Stimulated activated effector memory CD8-positive, alpha-beta T cell treated with anti-CD3 and anti-CD28 coated beads, Interleukin-12 subunit alpha, Interleukin-12 subunit beta, amount 100 ng/mL, for 72 hours (primary cell): ENCODE data around the gene CLIC4.

Experiments used
- ATAC-seq: fragments of 150-1000 bp; cut with Tn5 transposase; 2 replicates; pipeline ENCODE4 v1.10.0; 2021
- DNase-seq, 2 donors: peaks; one replicate each; pipeline ENCODE4 v3.0.0; 2021 to 2022; ENCODE audit warnings: low spot score in 2 of 2
- H3K27ac Mint-ChIP-seq: one replicate; pipeline ENCODE4 v1.8.0; 2022; ENCODE audit warnings: mild to moderate bottlenecking, mixed read lengths
- H3K36me3 Mint-ChIP-seq: one replicate; pipeline ENCODE4 v1.8.0; 2022; ENCODE audit warnings: mild to moderate bottlenecking, mixed read lengths
- H3K4me1 Mint-ChIP-seq: one replicate; pipeline ENCODE4 v1.8.0; 2022; ENCODE audit warnings: mixed read lengths
- H3K4me3 Mint-ChIP-seq: one replicate; pipeline ENCODE4 v1.8.0; 2022; ENCODE audit warnings: mild to moderate bottlenecking, mixed read lengths
- H3K9me3 Mint-ChIP-seq: one replicate; pipeline ENCODE4 v1.8.0; 2022; ENCODE audit warnings: mixed read lengths

CLIC4 gene

GRCh38 chr1:24861821-24862727 lies 116.8 kb downstream of the CLIC4 start:
- H3K27ac Mint-ChIP-seq = no peak overlapping the region
- H3K4me1 Mint-ChIP-seq = peaks cover 35% of the 10 kb centered on the region
- ATAC-seq = no peak
- DNase-seq = peak in 1 of 2 donors; percentile 39
- no peaks in the 10 kb centered on the region for H3K9me3 Mint-ChIP-seq
- no peaks in the 10 kb centered on the region for H3K36me3 Mint-ChIP-seq
- H3K4me3 Mint-ChIP-seq = no peak overlapping the region

GRCh38 chr1:24862775-24863483 lies 117.7 kb downstream of the CLIC4 start:
- peaks cover 29% of the 10 kb centered on the region for H3K4me1 Mint-ChIP-seq
- H3K27ac Mint-ChIP-seq = peak overlapping the region; percentile 50
- H3K9me3 Mint-ChIP-seq = no peaks in the 10 kb centered on the region
- H3K36me3 Mint-ChIP-seq = no peaks in the 10 kb centered on the region
- peak in 1 of 2 donors; percentile 47 for DNase-seq
- no peak overlapping the region for H3K4me3 Mint-ChIP-seq
- ATAC-seq = no peak

- H3K27ac Mint-ChIP-seq = no peak overlapping the region
- peaks cover 26% of the 10 kb centered on the region for H3K4me1 Mint-ChIP-seq
- no peak overlapping the region for H3K4me3 Mint-ChIP-seq
- no peaks in the 10 kb centered on the region for H3K36me3 Mint-ChIP-seq
- no peaks in the 10 kb centered on the region for H3K9me3 Mint-ChIP-seq
- DNase-seq (peak in 1 of 2 donors; percentile 18), ATAC-seq (no peak)
These were observed 119.1 kb downstream of the CLIC4 start for GRCh38 chr1:24864370-24864777.

GRCh38 chr1:24865168-24865567 lies 119.9 kb downstream of the CLIC4 start:
- H3K27ac Mint-ChIP-seq = no peak overlapping the region
- ATAC-seq (no peak), DNase-seq (peak in 1 of 2 donors; percentile 10)
- H3K36me3 Mint-ChIP-seq = no peaks in the 10 kb centered on the region
- H3K9me3 Mint-ChIP-seq = no peaks in the 10 kb centered on the region
- peaks cover 26% of the 10 kb centered on the region for H3K4me1 Mint-ChIP-seq
- no peak overlapping the region for H3K4me3 Mint-ChIP-seq

GRCh38 chr1:24865587-24865986 lies 120.3 kb downstream of the CLIC4 start:
- no peaks in the 10 kb centered on the region for H3K36me3 Mint-ChIP-seq
- H3K4me1 Mint-ChIP-seq = peaks cover 28% of the 10 kb centered on the region
- DNase-seq (peak in 1 of 2 donors; percentile 28), ATAC-seq (no peak)
- no peak overlapping the region for H3K27ac Mint-ChIP-seq
- H3K9me3 Mint-ChIP-seq = no peaks in the 10 kb centered on the region
- H3K4me3 Mint-ChIP-seq = no peak overlapping the region

- no peak overlapping the region for H3K4me3 Mint-ChIP-seq
- H3K36me3 Mint-ChIP-seq = no peaks in the 10 kb centered on the region
- H3K4me1 Mint-ChIP-seq = peaks cover 37% of the 10 kb centered on the region
- H3K9me3 Mint-ChIP-seq = no peaks in the 10 kb centered on the region
- DNase-seq = peak in 1 of 2 donors; percentile 45
- ATAC-seq = no peak
- no peak overlapping the region for H3K27ac Mint-ChIP-seq
These were observed 121.2 kb downstream of the CLIC4 start for GRCh38 chr1:24866211-24867083.

- peaks cover 41% of the 10 kb centered on the region for H3K4me1 Mint-ChIP-seq
- DNase-seq (peak in 1 of 2 donors; percentile 35), ATAC-seq (no peak)
- H3K36me3 Mint-ChIP-seq = no peaks in the 10 kb centered on the region
- peak overlapping the region; percentile 82 for H3K27ac Mint-ChIP-seq
- H3K9me3 Mint-ChIP-seq = no peaks in the 10 kb centered on the region
- H3K4me3 Mint-ChIP-seq = no peak overlapping the region
These were observed 122.0 kb downstream of the CLIC4 start for GRCh38 chr1:24867084-24867870.

- Mint-ChIP-seq H3K36me3 (no peaks in the 10 kb centered on the region), H3K27ac (peak overlapping the region; percentile 82), H3K9me3 (no peaks in the 10 kb centered on the region), H3K4me3 (no peak overlapping the region), H3K4me1 (peaks cover 34% of the 10 kb centered on the region)
- DNase-seq = no peak
- no peak for ATAC-seq
These were observed 123.0 kb downstream of the CLIC4 start for GRCh38 chr1:24868016-24868875.

- no peak for DNase-seq
- ATAC-seq = no peak
- Mint-ChIP-seq H3K36me3 (no peaks in the 10 kb centered on the region), H3K4me3 (no peak overlapping the region), H3K4me1 (peaks cover 26% of the 10 kb centered on the region), H3K9me3 (no peaks in the 10 kb centered on the region), H3K27ac (peak overlapping the region; percentile 69)
These were observed 125.4 kb downstream of the CLIC4 start for GRCh38 chr1:24870551-24871195.

GRCh38 chr1:24871306-24871901 lies 126.2 kb downstream of the CLIC4 start:
- Mint-ChIP-seq H3K4me1 (peaks cover 26% of the 10 kb centered on the region), H3K27ac (peak overlapping the region; percentile 69), H3K36me3 (no peaks in the 10 kb centered on the region), H3K4me3 (no peak overlapping the region), H3K9me3 (no peaks in the 10 kb centered on the region)
- ATAC-seq (no peak), DNase-seq (no peak)

GRCh38 chr1:24872061-24872850 lies 127.0 kb downstream of the CLIC4 start:
- no peaks in the 10 kb centered on the region for H3K9me3 Mint-ChIP-seq
- no peaks in the 10 kb centered on the region for H3K36me3 Mint-ChIP-seq
- no peak overlapping the region for H3K27ac Mint-ChIP-seq
- no peak overlapping the region for H3K4me3 Mint-ChIP-seq
- peaks cover 26% of the 10 kb centered on the region for H3K4me1 Mint-ChIP-seq
- DNase-seq (no peak), ATAC-seq (no peak)

GRCh38 chr1:24873148-24873547 lies 127.9 kb downstream of the CLIC4 start:
- DNase-seq = no peak
- no peaks in the 10 kb centered on the region for H3K36me3 Mint-ChIP-seq
- H3K4me1 Mint-ChIP-seq = peaks cover 23% of the 10 kb centered on the region
- H3K27ac Mint-ChIP-seq = no peak overlapping the region
- H3K9me3 Mint-ChIP-seq = no peaks in the 10 kb centered on the region
- ATAC-seq = no peak
- H3K4me3 Mint-ChIP-seq = no peak overlapping the region
